Fibroblast of mammary gland (primary cell): ENCODE data around the gene SAV1.

ENCODE experiments used
- DNase-seq: peaks from one replicate; pipeline ENCODE4 v3.0.0-alpha.2; 2010; ENCODE audit warnings: low read depth
- H3K4me3 ChIP-seq: 2 replicates; pipeline ENCODE4 v1.5.1; 2011; ENCODE audit warnings: low read depth, mild to moderate bottlenecking, low read length, moderate library complexity; ENCODE audit not compliant: control insufficient read depth
- TF ChIP-seq, protein P1 (sequence below): conservative IDR thresholded peaks from 2 replicates; pipeline ENCODE4 v1.5.1; 2011; ENCODE audit warnings: low read depth, low read length, inconsistent platforms; ENCODE audit not compliant: control insufficient read depth, insufficient read depth

The SAV1 gene

GRCh38 chr14:50675597-50675996 lies 7.5 kb upstream of the SAV1 start:
- no peak overlapping the region for H3K4me3 ChIP-seq
- TF ChIP-seq, protein P1, sequence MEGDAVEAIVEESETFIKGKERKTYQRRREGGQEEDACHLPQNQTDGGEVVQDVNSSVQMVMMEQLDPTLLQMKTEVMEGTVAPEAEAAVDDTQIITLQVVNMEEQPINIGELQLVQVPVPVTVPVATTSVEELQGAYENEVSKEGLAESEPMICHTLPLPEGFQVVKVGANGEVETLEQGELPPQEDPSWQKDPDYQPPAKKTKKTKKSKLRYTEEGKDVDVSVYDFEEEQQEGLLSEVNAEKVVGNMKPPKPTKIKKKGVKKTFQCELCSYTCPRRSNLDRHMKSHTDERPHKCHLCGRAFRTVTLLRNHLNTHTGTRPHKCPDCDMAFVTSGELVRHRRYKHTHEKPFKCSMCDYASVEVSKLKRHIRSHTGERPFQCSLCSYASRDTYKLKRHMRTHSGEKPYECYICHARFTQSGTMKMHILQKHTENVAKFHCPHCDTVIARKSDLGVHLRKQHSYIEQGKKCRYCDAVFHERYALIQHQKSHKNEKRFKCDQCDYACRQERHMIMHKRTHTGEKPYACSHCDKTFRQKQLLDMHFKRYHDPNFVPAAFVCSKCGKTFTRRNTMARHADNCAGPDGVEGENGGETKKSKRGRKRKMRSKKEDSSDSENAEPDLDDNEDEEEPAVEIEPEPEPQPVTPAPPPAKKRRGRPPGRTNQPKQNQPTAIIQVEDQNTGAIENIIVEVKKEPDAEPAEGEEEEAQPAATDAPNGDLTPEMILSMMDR = no peak
- DNase-seq = no peak

DNA sequence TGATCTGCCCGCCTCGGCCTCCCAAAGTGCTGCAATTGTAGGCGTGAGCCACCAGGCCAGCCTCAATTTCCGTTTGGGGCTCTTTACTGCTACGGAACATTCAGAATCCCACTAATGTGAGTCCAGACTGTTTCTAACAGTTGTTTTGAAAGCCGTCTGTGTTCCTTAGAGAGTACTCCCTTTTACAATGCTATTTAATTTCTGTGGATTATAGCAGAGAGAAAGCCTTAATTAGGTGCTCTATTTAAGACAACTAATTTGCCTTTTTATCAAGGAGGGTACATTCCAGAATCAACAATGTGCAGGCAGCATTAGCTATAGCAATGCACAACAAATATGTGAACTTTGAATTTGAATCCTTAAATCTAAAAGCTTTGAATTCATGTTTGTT lies 2.8 kb upstream of the SAV1 start:
- no peak overlapping the region for H3K4me3 ChIP-seq
- DNase-seq = no peak
- TF ChIP-seq, protein P1 = no peak

GRCh38 chr14:50670196-50670865 lies 2.2 kb upstream of the SAV1 start:
- no peak for DNase-seq
- H3K4me3 ChIP-seq = no peak overlapping the region
- TF ChIP-seq, protein P1 = no peak

DNA sequence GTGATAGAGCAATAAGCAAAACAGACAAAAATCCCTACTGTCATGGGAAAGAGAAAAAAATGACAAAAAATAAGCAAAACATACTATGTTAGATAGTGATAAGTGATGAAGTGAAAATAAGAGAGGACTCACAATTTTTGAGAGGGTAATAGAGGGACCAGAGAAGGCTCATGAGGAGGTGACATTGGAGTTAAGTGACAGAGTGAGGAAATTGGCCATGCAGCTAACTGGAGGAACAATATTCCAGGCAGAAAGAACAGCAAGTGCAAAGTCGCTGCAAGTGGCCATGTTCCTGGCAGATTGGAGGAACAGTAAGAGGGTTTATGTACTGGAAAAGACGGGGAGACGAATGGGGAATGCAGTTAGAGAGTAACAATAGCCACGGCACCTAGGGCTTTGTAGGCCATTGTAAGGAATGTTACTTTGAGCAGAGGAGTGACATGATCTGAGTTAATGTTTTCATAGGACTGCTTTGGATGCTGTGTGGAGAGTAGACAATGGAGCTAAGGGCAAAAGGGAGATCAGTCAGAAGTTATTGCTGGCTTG lies 1.4 kb upstream of the SAV1 start:
- no peak for DNase-seq
- no peak overlapping the region for H3K4me3 ChIP-seq
- TF ChIP-seq, protein P1 = no peak

DNA sequence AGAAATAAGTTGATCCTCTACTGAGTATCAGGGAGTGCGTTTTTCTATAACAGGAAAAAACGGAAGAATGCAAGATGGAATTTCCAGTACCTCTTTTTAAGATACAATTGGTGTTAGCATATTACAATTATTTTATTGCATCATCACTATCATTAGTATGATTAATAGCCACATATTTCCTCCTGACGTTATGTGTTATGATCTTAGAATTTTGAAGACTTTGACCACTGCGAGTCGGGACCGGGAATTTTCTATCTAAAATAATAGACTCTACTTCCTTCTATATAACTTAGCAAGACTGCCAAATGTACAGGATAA lies 679 bp upstream of the SAV1 start:
- peak overlapping the region; percentile 69 for H3K4me3 ChIP-seq
- TF ChIP-seq, protein P1 = no peak
- DNase-seq = no peak

- H3K4me3 ChIP-seq = peak overlapping the region; percentile 69
- DNase-seq = no peak
- TF ChIP-seq, protein P1 = no peak
Observed at GRCh38 chr14:50667684-50667995, 466 bp downstream of the SAV1 start.
